HG02610 (cell line): ENCODE measurements around the gene EIF4E1B.

ENCODE experiments used
- ATAC-seq: cut with Tn5 transposase; IDR thresholded peaks from one replicate; pipeline ENCODE4 v1.9.1; 2021; ENCODE audit warnings: mild to moderate bottlenecking, moderate library complexity; ENCODE audit not compliant: unreplicated experiment

EIF4E1B gene

GRCh38 chr5:176625966-176626875, 4.3 kb upstream of the EIF4E1B start:
- no peak for ATAC-seq

- ATAC-seq, result no peak
These were observed 3.6 kb upstream of the EIF4E1B start for GRCh38 chr5:176626876-176627236.

- ATAC-seq, result no peak
These were observed 2.9 kb upstream of the EIF4E1B start for GRCh38 chr5:176627582-176627981.

GRCh38 chr5:176628406-176629228, 1.9 kb upstream of the EIF4E1B start:
- ATAC-seq, result no peak

- ATAC-seq, result no peak
These were observed 1.1 kb upstream of the EIF4E1B start for GRCh38 chr5:176629317-176629852.

- no peak for ATAC-seq
These were observed 277 bp downstream of the EIF4E1B start for GRCh38 chr5:176630681-176631222.

- ATAC-seq, result no peak
These were observed 1.1 kb downstream of the EIF4E1B start for GRCh38 chr5:176631383-176632200.

- ATAC-seq, result no peak
These were observed 2.3 kb downstream of the EIF4E1B start for GRCh38 chr5:176632745-176633144.

- ATAC-seq, result no peak
These were observed 3.1 kb downstream of the EIF4E1B start for GRCh38 chr5:176633598-176633997.

GRCh38 chr5:176636426-176636825, 6.0 kb downstream of the EIF4E1B start:
- no peak for ATAC-seq

GRCh38 chr5:176637556-176637955, 7.1 kb downstream of the EIF4E1B start:
- ATAC-seq, result no peak

GRCh38 chr5:176638437-176638836, 8.0 kb downstream of the EIF4E1B start:
- ATAC-seq, result no peak

- ATAC-seq, result no peak
These were observed 8.7 kb downstream of the EIF4E1B start for GRCh38 chr5:176639208-176639607.

- no peak for ATAC-seq
These were observed 9.5 kb downstream of the EIF4E1B start for GRCh38 chr5:176639981-176640380.

- ATAC-seq, result no peak
These were observed 10.1 kb downstream of the EIF4E1B start for GRCh38 chr5:176640616-176641015.

- no peak for ATAC-seq
These were observed 12.4 kb downstream of the EIF4E1B start for GRCh38 chr5:176642675-176643490.

GRCh38 chr5:176643491-176644219, 13.2 kb downstream of the EIF4E1B start:
- ATAC-seq, result no peak

GRCh38 chr5:176644294-176644693, 13.8 kb downstream of the EIF4E1B start:
- ATAC-seq, result no peak
